H9 (cell line): ENCODE measurements around the gene GUCY2D. TPM values are rescaled to one million over a fixed set of nuclear protein-coding genes. Genes with fewer than 3 reads are reported as not detected.

Experiments used
- DNase-seq: peaks from one replicate; pipeline ENCODE4 v3.0.0-alpha.2; 2017
- H2AFZ ChIP-seq: one replicate; pipeline ENCODE4 v1.6.1; 2013; ENCODE audit warnings: mild to moderate bottlenecking, low read length, control low read depth, moderate library complexity
- H2AK5ac ChIP-seq: 2 replicates; pipeline ENCODE4 v1.6.1; 2013; ENCODE audit warnings: low read length, control low read depth, mixed read lengths; ENCODE audit not compliant: insufficient read length
- H2BK120ac ChIP-seq: one replicate; pipeline ENCODE4 v1.6.1; 2013; ENCODE audit warnings: low read depth, mild to moderate bottlenecking, low read length, control low read depth, inconsistent platforms; ENCODE audit not compliant: poor library complexity, severe bottlenecking
- H2BK12ac ChIP-seq: 2 replicates; pipeline ENCODE4 v1.6.1; 2013; ENCODE audit warnings: low read length, control low read depth, mixed read lengths, low read depth; ENCODE audit not compliant: insufficient read length
- H2BK15ac ChIP-seq: 2 replicates; pipeline ENCODE4 v1.6.1; 2013; ENCODE audit warnings: low read depth, low read length, control low read depth
- H2BK20ac ChIP-seq: one replicate; pipeline ENCODE4 v1.6.1; 2013; ENCODE audit warnings: low read depth, mild to moderate bottlenecking, low read length, control low read depth, inconsistent platforms; ENCODE audit not compliant: poor library complexity, severe bottlenecking
- H2BK5ac ChIP-seq: 2 replicates; pipeline ENCODE4 v1.6.1; 2013; ENCODE audit warnings: low read length, control low read depth, mixed read lengths; ENCODE audit not compliant: insufficient read length
- H3K14ac ChIP-seq: 2 replicates; pipeline ENCODE4 v1.6.1; 2013; ENCODE audit warnings: low read length, control low read depth; ENCODE audit not compliant: insufficient read depth
- H3K18ac ChIP-seq: 2 replicates; pipeline ENCODE4 v1.6.1; 2013; ENCODE audit warnings: low read depth, mild to moderate bottlenecking, mixed read lengths, low read length, control low read depth; ENCODE audit not compliant: insufficient read length
- H3K23ac ChIP-seq: 2 replicates; pipeline ENCODE4 v1.6.1; 2013; ENCODE audit warnings: low read length, control low read depth, mixed read lengths, low read depth; ENCODE audit not compliant: insufficient read length
- H3K23me2 ChIP-seq: 2 replicates; pipeline ENCODE4 v1.6.1; 2013; ENCODE audit warnings: low read depth, mild to moderate bottlenecking, mixed read lengths, low read length, control low read depth; ENCODE audit not compliant: insufficient read length, poor library complexity, severe bottlenecking
- H3K27ac ChIP-seq: 2 replicates; pipeline ENCODE4 v1.5.1; 2013; ENCODE audit warnings: low read length, control low read depth, mixed read lengths, low read depth; ENCODE audit not compliant: insufficient read length
- H3K27me3 ChIP-seq: 2 replicates; pipeline ENCODE4 v1.6.1; 2013; ENCODE audit warnings: low read length, control low read depth, inconsistent platforms; ENCODE audit not compliant: insufficient read depth
- H3K4ac ChIP-seq: 2 replicates; pipeline ENCODE4 v1.6.1; 2013; ENCODE audit warnings: low read depth, mild to moderate bottlenecking, control low read depth, inconsistent platforms, low read length, moderate library complexity
- H3K4me1 ChIP-seq: 2 replicates; pipeline ENCODE4 v1.6.1; 2013; ENCODE audit warnings: low read length, control low read depth, inconsistent platforms; ENCODE audit not compliant: insufficient read depth
- H3K4me2 ChIP-seq: 2 replicates; pipeline ENCODE4 v1.6.1; 2013; ENCODE audit warnings: low read length, control low read depth, mixed read lengths; ENCODE audit not compliant: insufficient read length, insufficient read depth
- H3K56ac ChIP-seq: 2 replicates; pipeline ENCODE4 v1.6.1; 2013; ENCODE audit warnings: low read depth, mild to moderate bottlenecking, mixed read lengths, low read length, control low read depth; ENCODE audit not compliant: insufficient read length
- H3K79me1 ChIP-seq: 2 replicates; pipeline ENCODE4 v1.6.1; 2013; ENCODE audit warnings: low read depth, mild to moderate bottlenecking, moderate library complexity, low read length, control low read depth, inconsistent platforms; ENCODE audit not compliant: insufficient read depth, poor library complexity, severe bottlenecking
- H3K79me2 ChIP-seq: 2 replicates; pipeline ENCODE4 v1.6.1; 2013; ENCODE audit warnings: low read length, control low read depth, inconsistent platforms; ENCODE audit not compliant: insufficient read depth
- H3K9ac ChIP-seq: 2 replicates; pipeline ENCODE4 v1.6.1; 2013; ENCODE audit warnings: low read length, control low read depth, mixed read lengths; ENCODE audit not compliant: insufficient read length; ENCODE audit errors: extremely low read depth
- H3K9me3 ChIP-seq: one replicate; pipeline ENCODE4 v1.6.1; 2013; ENCODE audit warnings: low read depth, low read length, inconsistent platforms; ENCODE audit not compliant: control insufficient read depth
- H3T11ph ChIP-seq: one replicate; pipeline ENCODE4 v1.6.1; 2013; ENCODE audit warnings: mild to moderate bottlenecking, low read length, control low read depth, inconsistent platforms
- H4K20me1 ChIP-seq: one replicate; pipeline ENCODE4 v1.6.1; 2013; ENCODE audit not compliant: control insufficient read depth, insufficient read length, insufficient read depth
- H4K5ac ChIP-seq: 2 replicates; pipeline ENCODE4 v1.6.1; 2013; ENCODE audit warnings: low read depth, mild to moderate bottlenecking, mixed read lengths, low read length, control low read depth; ENCODE audit not compliant: insufficient read length
- H4K8ac ChIP-seq: replicated peaks from 2 replicates; pipeline ENCODE4 v1.6.1; 2013; ENCODE audit warnings: low read length, control low read depth, mixed read lengths, low read depth; ENCODE audit not compliant: insufficient read length
- H4K91ac ChIP-seq: 2 replicates; pipeline ENCODE4 v1.6.1; 2013; ENCODE audit warnings: low read depth, mild to moderate bottlenecking, moderate library complexity, mixed read lengths, low read length, control low read depth; ENCODE audit not compliant: insufficient read length
- H3K27ac Mint-ChIP-seq, 3 experiments: 2 replicates in 2 of 3; 3 replicates in 1 of 3; pipeline ENCODE4 v1.8.0; 2020 to 2021; ENCODE audit warnings: mixed read lengths in 3 of 3, mild to moderate bottlenecking in 1 of 3, moderate library complexity in 1 of 3
- H3K27me3 Mint-ChIP-seq: 2 replicates; pipeline ENCODE4 v1.8.0; 2021; ENCODE audit warnings: low read depth, mild to moderate bottlenecking, moderate library complexity, mixed read lengths
- H3K36me3 Mint-ChIP-seq, 3 experiments: 2 replicates in 2 of 3; 3 replicates in 1 of 3; pipeline ENCODE4 v1.8.0; 2020 to 2021; ENCODE audit warnings: low read depth in 3 of 3, mixed read lengths in 3 of 3; ENCODE audit not compliant: insufficient read depth in 1 of 3
- H3K4me1 Mint-ChIP-seq, 2 experiments: 2 replicates each; pipeline ENCODE4 v1.8.0; 2020; ENCODE audit warnings: mixed read lengths in 2 of 2
- H3K4me3 Mint-ChIP-seq, 2 experiments: 2 replicates in 1 of 2; 3 replicates in 1 of 2; pipeline ENCODE4 v1.8.0; 2020 to 2021; ENCODE audit warnings: mild to moderate bottlenecking in 2 of 2, mixed read lengths in 2 of 2, moderate library complexity in 1 of 2
- H3K9me3 Mint-ChIP-seq, 2 experiments: 2 replicates in 1 of 2; 3 replicates in 1 of 2; pipeline ENCODE4 v1.8.0; 2020; ENCODE audit warnings: mild to moderate bottlenecking in 2 of 2, mixed read lengths in 2 of 2, moderate library complexity in 1 of 2
- WGBS: extraction: QIAGEN DNeasy Blood & Tissue Kit; methylation state at CpG from one replicate; pipeline ENCODE4 v1.1.7; 2013; ENCODE audit warnings: missing lambda C conversion rate, low lambda C conversion rate, mixed read lengths; ENCODE audit not compliant: insufficient read length; ENCODE audit errors: extremely low coverage; 5-methylcytosine and 5-hydroxymethylcytosine counted together
- total RNA-seq: library from RNA; stranded (reverse); gene quantifications from 2 replicates; pipeline ENCODE4 v1.2.1, GENCODE V29; 2021
- TF ChIP-seq, protein P1 (sequence below): fragments of 200-600 bp; sonication (generic); conservative IDR thresholded peaks from 3 replicates; pipeline ENCODE4 v1.8.0; 2021; ENCODE audit warnings: antibody characterized with exemption, mild to moderate bottlenecking

GUCY2D gene
- total RNA-seq, 1 experiment from 2014 or later = 0.15 TPM

DNA sequence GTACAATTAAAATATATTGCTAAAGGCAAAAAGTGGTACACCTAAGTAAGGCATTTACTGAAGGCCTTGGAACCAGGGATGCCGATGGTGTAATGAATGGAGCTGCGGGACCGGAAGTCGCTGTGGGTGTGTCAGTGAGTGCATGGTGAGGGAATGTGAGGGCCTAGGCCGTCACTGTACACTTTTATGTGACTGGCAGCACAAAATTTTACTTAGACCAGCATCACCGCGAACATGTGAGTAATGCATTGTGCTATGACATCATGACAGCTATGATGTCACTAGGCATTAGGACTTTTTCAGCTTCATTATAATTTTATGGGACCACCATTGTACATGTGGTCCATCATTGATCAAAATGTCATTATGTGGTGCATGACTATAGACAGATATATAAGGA, 51.2 kb downstream of the GUCY2D start:
- H4K8ac ChIP-seq = no peak overlapping the region
- no CpG with 5 or more reads among the region's 7 CpGs for WGBS

More for the DNA sequence above, 51.2 kb downstream of the GUCY2D start:
- no peak overlapping the region for H3K4ac ChIP-seq
- no peaks in the 10 kb centered on the region for H3K79me2 ChIP-seq
- Mint-ChIP-seq H3K4me3 (no peak overlapping the region), H3K9me3 (no peaks in the 10 kb centered on the region), H3K4me1 (peaks cover 4 to 5% of the 10 kb centered on the region in 2 experiments; a peak in 3 of 4 replicates), H3K27me3 (peaks cover 36% of the 10 kb centered on the region), H3K36me3 (no peaks in the 10 kb centered on the region), H3K27ac (no peak overlapping the region)
- no peak overlapping the region for H3K4me2 ChIP-seq
- no peak overlapping the region for H3K14ac ChIP-seq
- H2BK20ac ChIP-seq = no peak overlapping the region
- no peak overlapping the region for H2BK12ac ChIP-seq
- no peak overlapping the region for H2BK120ac ChIP-seq
- H2AK5ac ChIP-seq = no peak overlapping the region
- no peak overlapping the region for H4K91ac ChIP-seq
- no peaks in the 10 kb centered on the region for H3K9me3 ChIP-seq
- no peaks in the 10 kb centered on the region for H3K27me3 ChIP-seq
- DNase-seq = no peak
- no peak overlapping the region for H2BK5ac ChIP-seq
- H3K9ac ChIP-seq = no peak overlapping the region
- no peak overlapping the region for H3K56ac ChIP-seq
- no peak overlapping the region for H4K5ac ChIP-seq
- no peak overlapping the region for H3T11ph ChIP-seq
- H3K27ac ChIP-seq = no peak overlapping the region
- no peaks in the 10 kb centered on the region for H3K79me1 ChIP-seq
- H2AFZ ChIP-seq = no peak overlapping the region
- H4K20me1 ChIP-seq = no peaks in the 10 kb centered on the region
- no peaks in the 10 kb centered on the region for H3K4me1 ChIP-seq
- H2BK15ac ChIP-seq = no peak overlapping the region
- TF ChIP-seq, protein P1, sequence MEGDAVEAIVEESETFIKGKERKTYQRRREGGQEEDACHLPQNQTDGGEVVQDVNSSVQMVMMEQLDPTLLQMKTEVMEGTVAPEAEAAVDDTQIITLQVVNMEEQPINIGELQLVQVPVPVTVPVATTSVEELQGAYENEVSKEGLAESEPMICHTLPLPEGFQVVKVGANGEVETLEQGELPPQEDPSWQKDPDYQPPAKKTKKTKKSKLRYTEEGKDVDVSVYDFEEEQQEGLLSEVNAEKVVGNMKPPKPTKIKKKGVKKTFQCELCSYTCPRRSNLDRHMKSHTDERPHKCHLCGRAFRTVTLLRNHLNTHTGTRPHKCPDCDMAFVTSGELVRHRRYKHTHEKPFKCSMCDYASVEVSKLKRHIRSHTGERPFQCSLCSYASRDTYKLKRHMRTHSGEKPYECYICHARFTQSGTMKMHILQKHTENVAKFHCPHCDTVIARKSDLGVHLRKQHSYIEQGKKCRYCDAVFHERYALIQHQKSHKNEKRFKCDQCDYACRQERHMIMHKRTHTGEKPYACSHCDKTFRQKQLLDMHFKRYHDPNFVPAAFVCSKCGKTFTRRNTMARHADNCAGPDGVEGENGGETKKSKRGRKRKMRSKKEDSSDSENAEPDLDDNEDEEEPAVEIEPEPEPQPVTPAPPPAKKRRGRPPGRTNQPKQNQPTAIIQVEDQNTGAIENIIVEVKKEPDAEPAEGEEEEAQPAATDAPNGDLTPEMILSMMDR = no peak
- no peaks in the 10 kb centered on the region for H3K23me2 ChIP-seq
- no peak overlapping the region for H3K23ac ChIP-seq
- H3K18ac ChIP-seq = no peak overlapping the region
